Activated effector memory CD4-positive, alpha-beta T cell treated with Interleukin-2 at 50 U/mL for 16 hours (primary cell): ENCODE data around the gene NPDC1.

Experiments
- DNase-seq: peaks from one replicate; pipeline ENCODE4 v3.0.0-alpha.2; 2020

The NPDC1 gene

DNA sequence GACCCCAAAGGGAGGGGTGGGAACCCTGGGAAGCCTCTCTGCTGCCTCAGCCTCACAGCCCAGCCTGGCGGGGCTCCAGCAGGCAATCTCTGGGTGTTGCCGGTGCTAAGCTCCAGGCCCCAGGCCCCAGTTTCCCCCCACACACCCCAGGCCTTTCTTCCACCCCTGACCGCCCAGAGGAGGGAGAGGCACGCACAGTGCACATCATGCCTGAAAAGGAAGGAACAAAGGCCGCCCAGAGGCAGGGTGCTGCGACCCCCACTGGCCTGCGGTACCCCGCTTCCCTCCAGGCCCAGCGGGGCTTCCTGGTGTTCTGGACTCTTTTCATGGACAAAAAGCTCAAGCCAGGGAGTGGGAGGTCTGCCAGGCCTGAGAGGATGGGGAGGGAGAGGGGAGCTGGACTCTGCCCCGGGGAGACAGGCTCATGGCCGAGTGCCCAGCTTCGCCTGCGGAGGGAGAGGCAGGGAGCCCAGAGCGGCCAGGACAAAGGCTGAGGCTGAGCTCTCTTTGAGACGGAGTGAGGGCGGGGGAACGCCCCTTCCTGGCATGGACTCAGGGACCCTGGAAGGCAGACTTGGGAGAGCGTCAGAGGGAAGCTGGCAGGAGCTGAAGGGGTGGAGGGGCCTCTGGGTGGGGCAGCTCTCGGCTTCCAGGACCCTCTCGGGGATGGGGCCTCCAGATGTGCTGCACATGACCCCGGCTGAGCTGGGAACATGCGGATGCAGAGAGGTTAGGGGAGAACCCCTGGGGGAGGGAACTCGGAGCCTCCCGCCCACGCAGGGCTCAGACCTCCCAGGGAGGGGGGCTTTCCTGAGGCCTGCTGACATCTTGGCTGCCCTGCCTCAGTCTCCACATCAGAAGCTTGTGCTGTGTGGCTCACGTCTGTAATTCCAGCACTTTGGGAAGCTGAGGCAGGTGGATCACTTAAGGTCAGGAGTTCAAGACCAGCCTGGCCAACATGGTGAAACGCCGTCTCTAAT is 9.7 kb upstream of the NPDC1 start:
- DNase-seq = no peak

DNA sequence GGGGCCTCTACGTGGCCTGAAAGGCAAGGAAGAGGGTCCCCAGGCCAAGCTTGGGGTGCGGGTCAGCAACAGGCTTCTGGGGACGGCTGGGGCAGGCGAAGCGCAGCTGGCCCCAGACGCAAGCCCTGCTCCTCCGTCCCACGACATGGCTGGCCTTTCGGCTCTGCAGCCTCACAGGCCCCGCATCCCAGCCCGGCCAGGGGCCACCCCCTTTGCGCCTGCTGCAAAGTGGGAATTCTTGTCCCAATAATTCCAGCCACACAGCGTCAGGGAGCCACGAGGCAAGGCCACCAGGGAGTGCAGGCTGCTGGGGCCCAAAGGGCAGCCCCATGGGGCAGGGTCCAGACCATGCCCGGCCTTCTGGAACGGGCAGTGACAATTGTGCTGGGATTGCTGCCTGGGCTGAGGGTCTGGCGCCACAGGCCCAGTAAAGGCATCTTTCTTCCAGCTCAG is 9.0 kb upstream of the NPDC1 start:
- no peak for DNase-seq

DNA sequence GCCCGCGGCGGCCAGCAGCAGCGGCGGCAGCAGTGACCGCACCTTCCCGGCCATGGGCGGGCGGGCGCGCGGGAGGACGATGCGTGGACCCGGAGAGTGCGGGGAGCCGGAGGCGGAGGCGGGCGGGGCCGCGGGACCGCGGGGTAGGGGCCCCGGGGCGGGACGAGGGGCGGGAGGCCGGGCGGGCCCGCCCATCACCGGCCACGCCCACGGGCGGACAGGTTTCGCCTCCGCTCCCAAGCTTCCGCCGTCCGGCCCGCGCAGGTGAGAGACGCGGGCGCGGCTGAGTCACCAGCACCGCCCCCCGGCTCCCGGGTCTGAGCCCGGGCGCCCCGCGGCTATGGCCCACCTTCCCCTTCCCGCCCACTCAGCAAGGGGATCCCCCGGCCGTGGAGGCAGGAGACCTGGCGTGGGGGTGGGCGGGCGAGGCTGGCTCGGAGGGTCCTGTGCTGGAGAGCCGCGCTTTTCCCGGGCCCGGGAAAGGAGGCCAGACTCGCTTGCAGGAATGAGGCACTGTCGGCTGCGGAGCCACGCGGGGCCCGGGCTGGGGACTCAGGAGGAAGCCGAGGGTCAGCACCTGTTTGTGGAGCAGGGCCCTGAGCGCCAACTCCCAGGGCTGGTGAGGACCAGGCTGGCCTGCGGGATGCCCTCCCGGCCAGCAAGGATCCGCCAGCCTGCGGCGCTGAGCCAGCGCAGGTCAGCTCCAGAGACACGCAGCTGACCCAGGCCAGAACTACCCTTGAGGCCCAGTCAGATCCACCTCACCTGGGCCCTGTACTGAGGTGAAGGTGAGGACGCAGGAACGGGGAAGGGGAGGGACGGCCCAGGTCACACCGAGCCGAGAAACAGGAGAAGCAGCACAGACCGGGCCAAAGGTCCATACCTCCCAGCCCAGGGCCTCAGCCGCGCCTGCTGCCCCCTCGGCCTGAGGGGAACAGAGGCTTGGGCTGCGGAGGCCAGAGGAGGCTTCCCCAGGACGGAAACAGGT is 8.3 kb upstream of the NPDC1 start, which contains the start of gene ENTPD2:
Gene ENTPD2, minus strand, starts transcription at position 118 of the 988 bp plus-strand sequence. Its CDS starts 64 bp downstream, at position 54.
- peak; percentile 24 for DNase-seq

DNA sequence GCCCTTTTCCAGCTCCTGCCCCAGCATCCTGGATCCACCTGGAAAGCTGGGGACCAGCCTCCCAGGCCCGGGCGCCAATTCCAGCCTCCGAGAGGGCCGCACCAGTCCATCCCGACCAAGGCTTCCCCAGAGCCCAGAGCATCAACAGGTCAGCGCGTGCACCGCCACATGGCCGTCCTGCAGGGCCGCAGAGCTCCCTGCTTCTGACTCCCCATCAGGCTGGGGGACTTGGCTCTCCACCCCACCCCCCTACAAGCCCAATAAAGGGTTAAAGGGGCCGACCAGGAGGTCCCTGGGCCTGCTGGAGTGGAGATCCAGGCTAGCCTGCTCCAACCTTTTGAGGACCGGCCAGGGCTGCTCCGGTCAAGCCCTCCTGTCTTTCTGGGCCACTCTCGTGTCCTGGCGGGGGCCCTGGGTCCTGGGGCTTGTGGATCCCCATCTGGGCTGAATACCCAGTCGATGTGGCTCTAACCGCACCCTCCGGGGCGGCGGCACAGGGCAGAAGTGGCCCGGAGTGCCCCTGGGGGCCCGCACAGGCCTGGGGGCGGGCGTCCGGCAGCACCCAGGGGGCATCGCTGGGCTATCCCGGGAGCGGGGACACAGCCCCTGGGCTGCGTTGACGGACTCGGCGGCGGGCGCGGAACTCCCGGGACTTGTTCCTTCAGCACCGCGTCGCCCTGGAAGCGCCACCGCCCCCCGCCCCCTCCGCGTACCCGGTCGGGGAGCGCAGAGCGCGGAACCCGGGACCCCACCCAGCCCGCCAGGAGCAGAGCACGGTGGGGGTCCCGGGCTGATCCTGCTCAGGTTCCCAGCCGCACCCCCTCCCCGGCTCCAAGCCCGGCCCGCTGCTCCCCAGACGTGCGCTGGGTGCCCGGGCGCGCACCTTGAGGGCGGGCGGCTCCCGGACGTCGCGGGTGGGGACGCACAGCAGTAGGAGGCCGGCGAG is 7.3 kb upstream of the NPDC1 start:
- no peak for DNase-seq

DNA sequence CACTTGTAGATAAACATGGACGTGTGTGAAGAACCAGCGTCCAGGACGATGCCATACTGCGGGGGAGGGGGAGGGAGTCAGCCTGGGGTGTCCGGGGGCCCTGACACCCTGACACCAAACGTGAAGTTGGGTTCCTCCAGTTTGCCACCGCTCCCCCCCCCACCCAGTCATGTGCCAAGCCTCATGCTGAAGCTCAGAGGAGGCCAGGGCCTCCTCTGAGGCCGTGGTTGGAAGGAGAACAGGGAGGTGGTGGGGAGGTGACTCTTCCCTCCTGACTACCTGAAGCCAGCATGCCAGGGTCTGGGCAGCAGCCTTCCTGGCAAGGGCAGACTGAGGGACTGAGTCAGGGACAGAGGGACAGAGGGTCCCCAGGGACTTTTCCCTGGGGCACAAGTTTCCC is 6.3 kb upstream of the NPDC1 start:
- DNase-seq = no peak

DNA sequence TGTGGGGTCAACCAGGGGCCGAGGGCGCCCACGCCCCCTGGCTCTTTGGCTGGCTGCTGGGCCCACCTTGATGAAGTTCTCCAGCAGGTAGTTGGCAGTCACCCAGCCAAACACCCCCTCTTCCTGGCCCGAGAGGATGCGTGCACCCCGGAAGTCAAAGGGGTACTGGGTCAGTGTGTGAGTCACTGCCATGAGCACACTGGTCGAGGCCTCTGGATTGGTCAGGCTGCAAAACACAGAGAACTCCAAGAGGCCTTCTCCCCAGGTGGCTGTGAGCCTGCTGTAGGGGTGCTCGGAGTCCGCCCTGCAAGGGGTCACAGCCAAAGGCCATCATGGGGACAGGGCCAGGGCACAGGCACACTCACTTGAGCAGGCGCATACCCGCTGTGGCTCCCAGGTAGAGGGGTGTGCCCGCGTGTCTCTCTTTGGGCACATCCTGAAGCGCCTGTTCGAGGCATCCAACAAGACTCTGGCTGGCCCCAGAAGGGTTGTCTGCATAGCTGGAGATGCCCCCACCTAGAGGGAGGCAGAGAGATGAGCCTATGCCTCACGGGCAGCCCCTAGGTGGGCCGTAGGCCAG is 5.3 kb upstream of the NPDC1 start:
- no peak for DNase-seq

DNA sequence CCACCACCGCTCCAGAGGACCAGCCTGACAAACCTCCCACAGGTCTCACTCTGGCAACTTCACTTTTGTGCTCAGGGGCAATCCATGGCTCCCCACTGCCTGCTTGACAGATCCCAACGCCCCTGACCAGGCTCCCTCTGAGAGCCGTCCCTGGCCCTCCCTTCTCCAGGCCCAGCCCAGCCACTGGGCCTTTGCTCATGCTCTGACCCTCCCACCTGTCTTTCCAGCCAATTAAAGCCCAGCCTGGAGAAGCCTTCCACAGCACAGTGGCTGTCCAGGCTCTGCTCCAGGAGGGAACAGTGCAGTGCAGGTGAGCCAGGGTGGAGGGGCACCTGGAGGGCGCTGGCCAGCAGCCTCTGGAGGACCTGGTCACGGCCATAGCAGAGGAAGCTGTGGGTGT is 4.6 kb upstream of the NPDC1 start:
- DNase-seq = no peak

DNA sequence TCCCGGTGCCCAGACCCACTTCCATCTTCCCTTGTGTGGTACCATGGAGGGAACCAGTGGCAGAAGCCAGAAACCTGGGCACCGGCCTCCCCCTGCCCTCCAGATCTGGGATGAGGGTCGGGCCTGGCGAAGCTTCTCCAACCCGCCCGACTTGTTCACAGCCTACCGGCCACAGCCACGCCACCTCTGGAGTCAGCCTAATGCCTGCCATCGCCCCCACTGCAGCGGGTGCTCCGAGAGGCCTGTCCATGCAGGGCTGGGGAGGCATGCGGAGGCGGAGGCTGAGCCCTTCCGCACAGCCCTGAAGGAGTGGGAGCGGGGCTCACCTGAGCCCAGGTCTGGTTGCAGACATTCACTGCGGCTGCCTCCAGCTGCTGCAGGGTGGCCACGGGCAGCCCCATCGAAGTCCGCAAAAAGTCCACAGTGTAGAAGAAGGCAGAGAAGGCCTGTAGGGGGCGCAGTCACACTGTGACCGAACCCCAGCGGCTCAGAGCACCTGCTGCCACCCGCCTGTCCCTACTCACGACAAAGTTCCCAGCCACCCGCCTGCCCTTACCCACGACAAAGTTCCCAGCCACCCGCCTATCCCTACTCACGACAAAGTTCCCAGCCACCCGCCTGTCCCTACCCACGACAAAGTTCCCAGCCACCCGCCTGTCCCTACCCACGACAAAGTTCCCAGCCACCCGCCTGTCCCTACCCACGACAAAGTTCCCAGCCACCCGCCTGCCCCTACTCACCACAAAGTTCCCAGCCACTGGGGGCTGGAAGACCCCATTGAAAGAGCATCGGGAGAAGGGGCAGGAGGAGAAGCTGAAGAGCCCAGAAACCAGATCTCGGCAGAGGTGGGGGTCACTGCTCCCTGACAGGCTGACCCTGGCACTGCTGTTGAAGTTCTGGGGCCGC is 3.8 kb upstream of the NPDC1 start:
- DNase-seq = no peak

DNA sequence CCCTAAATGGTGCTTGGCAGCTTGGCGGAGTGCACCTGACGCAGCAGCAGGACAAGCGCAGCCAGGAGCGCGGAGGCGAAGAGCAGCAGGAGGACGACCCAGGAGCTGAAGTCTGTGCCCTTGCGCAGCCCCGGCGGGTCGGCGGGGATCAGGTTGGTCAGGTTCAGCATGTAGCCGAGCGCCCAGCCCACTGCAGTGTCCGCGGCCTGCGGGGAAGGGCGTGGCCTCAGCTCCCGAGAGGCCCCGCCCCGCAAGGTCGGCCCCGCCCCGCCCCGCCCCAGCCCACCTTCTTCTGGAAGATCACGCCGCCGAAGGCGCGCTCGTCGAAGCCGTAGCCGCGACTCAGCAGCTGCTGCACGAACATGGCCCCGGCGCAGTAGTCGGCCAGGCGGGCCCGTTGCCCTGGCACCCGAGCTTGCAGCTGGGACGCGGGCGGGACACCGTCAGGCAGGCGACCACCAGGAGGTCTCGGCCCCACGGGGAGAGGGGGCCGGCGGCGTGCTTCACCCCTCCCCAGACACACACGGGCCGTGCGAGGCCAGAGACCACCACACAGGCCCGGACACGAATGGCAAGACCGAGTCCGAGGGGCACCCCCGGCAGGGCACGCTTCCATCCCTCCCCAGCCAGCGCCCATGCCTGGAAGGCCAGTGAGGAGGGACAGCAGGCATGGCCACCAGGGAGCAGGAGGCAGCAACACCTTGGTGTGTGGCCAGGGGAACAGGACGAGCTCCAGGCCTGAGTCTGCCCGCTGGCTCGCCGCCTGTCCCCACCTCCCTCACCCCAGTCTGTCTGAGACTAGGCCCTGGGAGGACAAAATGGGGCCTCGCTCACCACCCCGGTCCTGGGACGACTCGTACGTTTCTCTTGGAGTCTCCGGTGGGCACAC is 2.9 kb upstream of the NPDC1 start:
- DNase-seq = no peak

DNA sequence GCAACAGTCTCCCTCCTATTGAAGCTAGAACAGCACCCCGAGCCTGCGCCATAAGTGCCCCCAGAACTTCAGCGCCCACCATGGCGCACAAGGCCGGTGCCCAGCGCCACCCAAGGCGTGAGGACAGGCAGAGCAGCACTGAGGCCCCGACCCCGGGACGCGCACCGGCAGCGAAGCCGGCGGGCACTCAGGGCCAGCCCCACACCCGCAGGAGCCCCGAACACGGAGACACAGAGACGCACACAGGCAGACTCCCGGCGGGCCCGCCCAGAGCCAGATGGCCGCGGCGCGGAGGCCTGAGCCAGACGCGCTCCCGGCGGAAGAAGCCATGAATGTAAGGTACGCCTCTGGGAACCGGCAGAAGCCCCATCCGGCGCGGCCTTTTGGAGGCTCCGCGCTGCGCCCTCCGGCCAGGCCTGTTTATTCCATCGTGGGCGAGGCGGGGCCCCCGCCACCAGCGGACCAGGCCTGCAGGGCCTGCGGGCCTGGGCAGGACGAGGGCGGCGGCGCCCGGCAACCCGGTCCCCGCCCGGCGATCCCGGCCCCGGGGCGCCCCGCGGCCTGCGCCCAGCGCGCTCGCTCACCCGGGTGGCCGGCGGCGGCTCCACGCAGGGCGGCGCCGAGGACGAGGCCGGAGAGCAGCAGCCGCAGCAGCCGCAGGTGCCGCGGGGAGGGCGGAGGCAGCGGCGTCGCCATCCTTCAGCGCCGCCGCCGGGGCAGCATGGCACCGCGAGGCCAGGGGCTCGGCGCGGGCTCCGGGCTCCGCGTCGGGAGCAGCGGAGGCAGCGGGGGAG is 486 bp downstream of the NPDC1 start:
- no peak for DNase-seq

DNA sequence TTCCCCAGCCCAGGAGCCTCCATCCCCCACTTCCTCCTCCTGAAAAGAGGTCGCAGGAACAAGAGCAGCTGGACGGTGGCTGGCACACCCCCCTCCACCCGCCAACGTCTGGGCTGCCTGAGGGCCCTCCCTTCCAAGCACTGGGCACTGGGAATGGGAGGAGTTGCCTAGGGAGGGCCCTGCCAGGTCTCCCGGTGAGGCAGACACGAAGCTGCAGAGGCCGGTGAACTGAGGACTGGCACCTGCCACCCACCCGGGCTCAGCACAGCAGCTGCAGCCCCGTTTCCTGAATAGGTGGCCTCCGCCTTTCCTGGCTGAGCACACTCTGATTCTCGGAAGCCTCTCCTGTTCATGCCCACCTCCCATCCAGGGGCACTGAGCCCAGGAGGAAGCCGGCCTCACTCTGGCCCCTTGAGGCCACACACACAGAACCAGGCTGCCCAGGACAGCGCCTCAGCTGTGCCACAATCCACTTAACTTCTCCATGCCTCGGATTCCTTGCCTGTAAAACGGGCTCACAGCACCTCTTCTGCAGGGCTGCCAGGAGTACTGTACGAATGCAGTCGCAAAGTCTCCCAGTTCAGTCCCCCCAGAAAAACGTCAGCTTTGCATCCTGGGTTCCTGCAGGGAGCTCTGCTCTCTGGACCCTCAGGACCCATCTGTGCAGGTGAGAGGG is 1.3 kb downstream of the NPDC1 start:
- no peak for DNase-seq

DNA sequence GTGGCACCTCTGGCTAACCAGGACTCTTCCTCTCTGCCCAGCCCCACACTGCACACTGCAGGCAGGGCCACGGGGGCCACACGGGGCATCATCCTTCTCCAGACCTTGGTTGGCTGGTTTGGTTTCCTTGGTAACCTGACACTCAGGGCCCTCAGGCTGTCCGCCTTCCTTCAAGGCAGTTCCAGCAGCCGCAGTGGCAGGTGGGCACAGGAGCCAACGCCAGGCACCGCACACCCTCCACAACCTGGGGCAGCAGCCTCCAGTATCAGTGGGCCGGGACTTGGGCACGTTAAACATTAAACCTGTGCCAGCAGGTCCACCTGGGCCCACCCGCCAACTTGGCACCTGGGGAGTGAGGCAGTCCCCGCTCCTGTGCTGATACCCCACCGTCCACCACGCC is 1.9 kb downstream of the NPDC1 start:
- no peak for DNase-seq

DNA sequence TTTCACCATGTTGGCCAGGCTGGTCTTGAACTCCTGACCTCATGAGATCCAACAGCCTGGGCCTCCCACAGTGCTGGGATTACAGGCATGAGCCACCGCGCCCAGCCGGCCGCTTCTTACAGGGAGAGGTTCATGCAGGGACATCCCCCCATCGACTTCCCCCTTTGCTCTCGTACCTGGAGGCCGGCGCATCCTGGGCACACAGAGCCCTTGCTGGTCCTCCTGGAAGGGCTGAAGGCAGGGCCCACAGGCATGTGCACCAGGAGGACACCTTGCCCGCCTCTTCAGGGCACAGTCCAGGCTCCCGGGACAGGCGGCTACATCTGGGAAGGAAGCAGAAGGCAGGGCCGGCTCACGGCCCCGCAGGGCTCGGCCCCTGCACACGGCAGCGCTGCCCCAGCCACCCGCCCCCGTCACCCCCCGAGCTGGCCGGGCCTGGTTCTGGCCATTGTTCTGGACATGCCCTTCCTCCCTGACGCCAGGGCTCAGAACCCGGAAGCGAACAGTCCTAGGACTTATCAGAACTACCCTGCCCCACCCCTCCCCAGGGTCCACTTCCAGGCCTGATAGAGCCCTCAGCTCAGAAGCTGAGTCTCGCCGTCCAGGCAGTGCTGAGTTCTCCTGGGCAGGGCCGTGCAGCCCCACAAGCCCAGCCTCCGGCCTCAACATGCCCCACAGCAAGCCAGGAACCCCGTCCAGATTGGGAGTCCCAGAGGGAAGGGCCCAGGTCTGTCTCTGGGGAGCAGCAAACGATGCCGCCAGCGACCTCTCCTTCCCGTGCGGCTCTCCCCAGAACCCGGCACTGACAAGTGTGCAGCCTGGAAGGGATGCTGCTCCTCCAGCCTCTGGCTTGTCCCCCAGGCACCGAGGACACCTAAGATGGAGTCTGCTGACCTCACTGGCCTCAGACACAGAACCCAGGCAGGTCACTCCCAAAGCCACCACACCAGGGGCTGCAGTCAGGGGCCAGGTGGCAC is 2.9 kb downstream of the NPDC1 start:
- DNase-seq = no peak

DNA sequence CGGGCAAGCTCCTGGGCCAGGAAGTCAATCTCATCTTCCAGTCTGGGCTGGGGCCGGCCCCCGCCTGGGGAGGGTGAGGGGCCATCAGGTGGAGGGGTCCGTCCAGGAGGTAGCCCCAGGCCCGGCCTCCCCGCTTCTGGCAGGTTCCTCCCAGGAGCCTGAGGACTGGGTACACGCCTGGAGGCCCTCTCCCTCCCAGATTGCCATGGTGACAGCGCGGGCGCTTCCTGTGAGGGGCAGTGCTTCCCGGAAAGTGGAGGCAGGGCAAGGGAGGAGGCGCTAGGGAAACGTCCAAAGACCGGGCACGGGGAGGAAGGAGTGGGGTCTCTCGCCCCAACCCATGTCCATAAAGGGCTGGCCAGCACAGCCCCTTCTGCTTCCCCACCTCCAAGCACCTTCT is 4.9 kb downstream of the NPDC1 start:
- DNase-seq = no peak

DNA sequence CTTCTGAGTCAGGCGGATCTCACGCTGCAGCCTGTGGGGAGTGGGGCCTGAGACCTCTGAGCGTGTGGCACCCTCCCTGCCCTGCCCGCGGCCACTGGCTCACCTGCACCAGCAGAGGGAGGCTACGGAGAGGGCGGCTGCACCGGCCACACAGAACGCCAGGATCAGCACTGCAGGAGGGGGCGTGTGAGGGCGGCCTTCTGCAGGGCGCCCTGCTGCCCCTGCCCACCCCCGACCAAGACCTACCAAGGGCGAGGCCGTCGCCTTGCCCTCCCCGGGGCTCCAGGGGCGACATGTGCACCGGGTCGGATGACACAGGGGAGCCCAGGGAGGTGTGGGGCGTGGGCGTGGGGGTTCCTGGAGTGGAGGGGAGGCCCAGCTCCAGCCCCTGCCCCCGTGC is 5.4 kb downstream of the NPDC1 start:
- no peak for DNase-seq

DNA sequence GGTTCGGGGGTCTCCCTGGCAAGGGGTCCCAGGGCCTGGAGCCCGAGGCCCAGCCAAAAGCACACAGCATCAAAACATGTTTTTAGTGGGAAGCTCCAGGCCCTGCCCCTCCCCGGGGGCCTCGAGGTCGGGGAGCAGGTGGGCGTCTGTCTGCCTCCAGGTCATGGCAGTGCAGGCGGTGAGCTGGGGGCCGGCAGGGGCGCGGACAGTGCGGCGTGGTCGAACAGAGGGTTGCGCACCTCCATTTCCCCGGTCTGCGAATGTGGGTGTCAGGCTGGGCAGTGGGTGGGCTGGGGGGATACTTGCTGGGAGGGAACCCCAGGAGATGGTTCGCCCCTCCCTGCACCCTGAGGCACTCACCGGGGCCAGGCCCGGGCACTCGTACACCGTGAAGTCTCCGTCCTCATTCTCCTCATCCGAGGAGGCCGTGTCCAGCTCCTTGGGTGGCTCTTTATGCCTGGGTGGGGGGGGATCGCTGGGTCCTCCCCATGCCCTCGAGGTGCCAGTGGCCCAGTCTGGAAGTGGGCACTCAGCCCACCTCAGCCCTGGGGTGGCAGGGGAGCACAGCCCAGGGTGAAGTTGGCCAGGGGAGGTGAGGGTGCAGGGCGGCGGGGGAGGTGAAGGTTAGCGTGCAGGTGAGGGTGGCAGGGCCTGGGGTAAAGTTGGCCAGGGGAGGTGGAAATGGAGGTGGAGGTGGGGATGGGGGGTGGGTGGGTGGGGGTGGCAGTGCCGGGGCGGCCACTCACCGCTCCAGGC is 6.2 kb downstream of the NPDC1 start:
- DNase-seq = no peak
